Measurements from ENCODE around the gene EFNA3.
A peak's percentile ranks its signal among the peaks of the same experiment; 100 is the strongest.

EFNA3 gene

GRCh38 chr1:155050560-155051341 is 27.9 kb upstream of the EFNA3 start, which contains the start of gene ADAM15:
Gene ADAM15 (plus strand): TSS chr1:155051316. CDS start chr1:155051387, 71 bp downstream.
- Histone ChIP-seq H3K27ac (peak within 1 kb of the TSS; percentile 93), H3K9me3 (ENCODE audit: severe bottlenecking) (no peaks in the 10 kb centered on the region), H3K27me3 (ENCODE audit: insufficient read depth, low read depth, severe bottlenecking) (no peaks in the 10 kb centered on the region), H3K4me3 (ENCODE audit: low read depth, low read length) (peak within 1 kb of the TSS; percentile 74), H3K36me3 (peaks cover 24% of the 10 kb centered on the region)
- peak; percentile 100 for TF ChIP-seq CTCF (IDR thresholded peaks at IDR 0.05; ENCODE audit: low read depth, low read length)
- DNase-seq = peak; percentile 99

GRCh38 chr1:155051342-155051776 is 27.3 kb upstream of the EFNA3 start:
- Histone ChIP-seq H3K4me3 (ENCODE audit: low read depth, low read length) (peak overlapping the region; percentile 74), H3K27ac (peak overlapping the region; percentile 93), H3K9me3 (ENCODE audit: severe bottlenecking) (no peaks in the 10 kb centered on the region), H3K27me3 (ENCODE audit: insufficient read depth, low read depth, severe bottlenecking) (no peaks in the 10 kb centered on the region), H3K36me3 (peaks cover 30% of the 10 kb centered on the region)
- peak; percentile 28; the same call in 1 of the 2 replicates for TF ChIP-seq CTCF (IDR thresholded peaks at IDR 0.05; ENCODE audit: low read depth, low read length)
- DNase-seq = no peak

GRCh38 chr1:155051777-155052398 is 26.7 kb upstream of the EFNA3 start:
- peak; percentile 50 for DNase-seq
- Histone ChIP-seq H3K27ac (peak overlapping the region; percentile 93), H3K4me3 (ENCODE audit: low read depth, low read length) (peak overlapping the region; percentile 74)

GRCh38 chr1:155052439-155053395 is 25.9 kb upstream of the EFNA3 start:
- peak; percentile 67 for DNase-seq
- H3K27me3 ChIP-seq (ENCODE audit: insufficient read depth, low read depth, severe bottlenecking) = no peaks in the 10 kb centered on the region
- peak; percentile 73 for TF ChIP-seq CTCF (IDR thresholded peaks at IDR 0.05; ENCODE audit: low read depth, low read length)
- H3K27ac ChIP-seq = no peak overlapping the region
- peaks cover 44% of the 10 kb centered on the region for H3K36me3 ChIP-seq
- no peak overlapping the region for H3K4me3 ChIP-seq (ENCODE audit: low read depth, low read length)
- no peaks in the 10 kb centered on the region for H3K9me3 ChIP-seq (ENCODE audit: severe bottlenecking)

More at GRCh38 chr1:155051777-155052398, 26.7 kb upstream of the EFNA3 start:
- no peaks in the 10 kb centered on the region for H3K27me3 ChIP-seq (ENCODE audit: insufficient read depth, low read depth, severe bottlenecking)
- TF ChIP-seq CTCF (IDR thresholded peaks at IDR 0.05; ENCODE audit: low read depth, low read length) = no peak
- H3K9me3 ChIP-seq (ENCODE audit: severe bottlenecking) = no peaks in the 10 kb centered on the region
- peaks cover 36% of the 10 kb centered on the region for H3K36me3 ChIP-seq

- Histone ChIP-seq H3K9me3 (ENCODE audit: severe bottlenecking) (no peaks in the 10 kb centered on the region), H3K36me3 (peaks cover 53% of the 10 kb centered on the region), H3K27me3 (ENCODE audit: insufficient read depth, low read depth, severe bottlenecking) (no peaks in the 10 kb centered on the region), H3K4me3 (ENCODE audit: low read depth, low read length) (no peak overlapping the region), H3K27ac (no peak overlapping the region)
- DNase-seq = no peak
- TF ChIP-seq CTCF (IDR thresholded peaks at IDR 0.05; ENCODE audit: low read depth, low read length) = no peak
These were observed 25.0 kb upstream of the EFNA3 start for GRCh38 chr1:155053531-155054105.
